ENCODE results near the gene NRXN2.

NRXN2 gene

DNA sequence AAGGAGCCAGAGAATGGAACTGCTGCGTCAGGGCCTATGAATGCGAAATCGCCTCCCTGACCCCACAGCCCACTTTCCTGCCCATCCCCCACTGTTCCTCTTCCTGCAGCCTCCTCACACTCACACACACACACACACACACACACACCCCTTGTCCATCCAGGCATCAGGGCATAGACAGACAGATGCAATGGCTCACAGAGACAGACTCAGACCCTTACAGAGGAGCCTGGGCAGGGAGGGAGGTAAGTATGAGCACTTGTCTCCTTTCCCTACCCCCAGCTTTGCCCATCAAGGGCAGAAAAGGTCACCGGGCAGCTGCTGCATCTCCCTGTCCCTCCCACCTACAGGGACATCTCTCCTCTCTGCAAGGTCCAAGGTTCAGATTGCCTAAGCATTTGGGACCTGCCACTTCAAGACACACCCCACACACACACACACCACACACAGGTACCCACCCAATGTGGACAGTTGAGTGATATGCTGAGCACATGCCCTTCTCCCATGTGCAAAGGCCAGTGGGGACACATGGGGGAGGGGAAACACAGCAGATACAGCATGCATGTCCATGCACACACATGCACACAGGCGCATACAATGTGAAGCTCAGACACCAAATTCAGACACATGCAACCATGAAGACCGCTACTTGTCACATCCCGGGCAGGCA, 2.0 kb upstream of the NRXN2 start:
- no peak overlapping the region for H3K9ac ChIP-seq
- H3K4me1 ChIP-seq (ENCODE audit: low read depth, poor library complexity, severe bottlenecking): peaks cover 8% of the 10 kb centered on the region
- no peaks in the 10 kb centered on the region for H4K20me1 ChIP-seq (ENCODE audit: insufficient read depth)
- no peak overlapping the region for H3K27ac ChIP-seq
- TF ChIP-seq, protein P1, sequence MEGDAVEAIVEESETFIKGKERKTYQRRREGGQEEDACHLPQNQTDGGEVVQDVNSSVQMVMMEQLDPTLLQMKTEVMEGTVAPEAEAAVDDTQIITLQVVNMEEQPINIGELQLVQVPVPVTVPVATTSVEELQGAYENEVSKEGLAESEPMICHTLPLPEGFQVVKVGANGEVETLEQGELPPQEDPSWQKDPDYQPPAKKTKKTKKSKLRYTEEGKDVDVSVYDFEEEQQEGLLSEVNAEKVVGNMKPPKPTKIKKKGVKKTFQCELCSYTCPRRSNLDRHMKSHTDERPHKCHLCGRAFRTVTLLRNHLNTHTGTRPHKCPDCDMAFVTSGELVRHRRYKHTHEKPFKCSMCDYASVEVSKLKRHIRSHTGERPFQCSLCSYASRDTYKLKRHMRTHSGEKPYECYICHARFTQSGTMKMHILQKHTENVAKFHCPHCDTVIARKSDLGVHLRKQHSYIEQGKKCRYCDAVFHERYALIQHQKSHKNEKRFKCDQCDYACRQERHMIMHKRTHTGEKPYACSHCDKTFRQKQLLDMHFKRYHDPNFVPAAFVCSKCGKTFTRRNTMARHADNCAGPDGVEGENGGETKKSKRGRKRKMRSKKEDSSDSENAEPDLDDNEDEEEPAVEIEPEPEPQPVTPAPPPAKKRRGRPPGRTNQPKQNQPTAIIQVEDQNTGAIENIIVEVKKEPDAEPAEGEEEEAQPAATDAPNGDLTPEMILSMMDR (conservative IDR thresholded peaks at IDR 0.05; ENCODE audit: low read depth, low read length): no peak
- H2AFZ ChIP-seq (ENCODE audit: low read depth): no peak overlapping the region
- H3K4me2 ChIP-seq: no peak overlapping the region
- H3K79me2 ChIP-seq (ENCODE audit: insufficient read depth, low read depth): no peaks in the 10 kb centered on the region
- peaks cover 74% of the 10 kb centered on the region for H3K27me3 ChIP-seq (ENCODE audit: insufficient read depth, low read depth)
- no peak overlapping the region for H3K4me3 ChIP-seq (IDR thresholded peaks at IDR 0.05; ENCODE audit: insufficient read depth, low read depth, low read length)
- H3K36me3 ChIP-seq (ENCODE audit: insufficient read depth): no peaks in the 10 kb centered on the region

DNA sequence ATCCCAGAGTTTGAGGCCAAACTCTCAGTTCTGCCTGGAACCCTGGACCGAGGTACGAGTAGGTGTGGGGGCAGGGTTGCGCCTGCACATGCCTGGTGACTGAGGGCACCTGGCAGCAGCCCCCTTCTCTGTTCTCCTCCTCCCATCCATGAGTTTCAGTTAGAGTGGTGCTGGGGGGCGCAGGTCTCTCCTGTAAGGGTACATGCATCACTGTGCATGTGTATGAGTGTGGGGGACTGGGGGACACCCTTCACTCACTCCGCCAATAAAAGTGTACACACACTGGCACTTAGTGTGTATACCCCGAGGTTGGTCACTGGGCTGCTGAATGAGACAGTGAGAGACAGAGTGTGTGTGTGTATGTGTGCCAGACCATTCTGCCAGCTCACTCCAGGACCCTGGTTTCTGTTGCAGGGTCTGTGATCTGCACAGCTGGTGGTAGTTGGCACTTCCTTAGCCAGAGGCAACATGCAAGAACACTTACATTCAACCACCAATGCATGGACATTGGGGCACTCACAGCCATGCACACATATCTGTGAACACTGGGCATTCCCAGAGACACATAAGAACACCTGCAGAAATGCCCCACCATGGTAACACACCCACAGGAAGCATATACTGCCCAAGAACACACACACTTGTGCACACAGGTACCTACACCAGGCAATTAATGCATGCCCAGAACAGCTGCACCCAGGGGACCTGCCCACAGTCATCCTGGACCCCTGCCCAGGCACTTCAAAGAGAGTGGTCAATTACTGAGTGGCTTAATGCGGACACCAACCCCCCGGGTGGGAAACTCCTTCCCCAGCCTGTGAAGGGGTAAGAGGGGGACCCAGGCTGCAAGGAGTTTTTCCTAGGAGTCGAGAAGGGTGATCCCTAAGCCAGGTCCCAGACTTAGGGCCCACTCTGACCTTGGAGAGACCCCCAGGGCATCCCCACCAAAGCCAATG, 1.2 kb upstream of the NRXN2 start:
- Histone ChIP-seq H3K9ac (no peak overlapping the region), H3K36me3 (ENCODE audit: insufficient read depth) (no peaks in the 10 kb centered on the region), H3K4me3 (IDR thresholded peaks at IDR 0.05; ENCODE audit: insufficient read depth, low read depth, low read length) (no peak overlapping the region), H3K4me1 (ENCODE audit: low read depth, poor library complexity, severe bottlenecking) (peaks cover 8% of the 10 kb centered on the region), H3K79me2 (ENCODE audit: insufficient read depth, low read depth) (no peaks in the 10 kb centered on the region), H4K20me1 (ENCODE audit: insufficient read depth) (no peaks in the 10 kb centered on the region), H3K4me2 (peak overlapping the region; percentile 100), H2AFZ (ENCODE audit: low read depth) (peak overlapping the region; percentile 100; the same call in 1 of the 2 replicates), H3K27me3 (ENCODE audit: insufficient read depth, low read depth) (peaks cover 72% of the 10 kb centered on the region), H3K27ac (no peak overlapping the region)
- TF ChIP-seq, protein P1 (conservative IDR thresholded peaks at IDR 0.05; ENCODE audit: low read depth, low read length): no peak

DNA sequence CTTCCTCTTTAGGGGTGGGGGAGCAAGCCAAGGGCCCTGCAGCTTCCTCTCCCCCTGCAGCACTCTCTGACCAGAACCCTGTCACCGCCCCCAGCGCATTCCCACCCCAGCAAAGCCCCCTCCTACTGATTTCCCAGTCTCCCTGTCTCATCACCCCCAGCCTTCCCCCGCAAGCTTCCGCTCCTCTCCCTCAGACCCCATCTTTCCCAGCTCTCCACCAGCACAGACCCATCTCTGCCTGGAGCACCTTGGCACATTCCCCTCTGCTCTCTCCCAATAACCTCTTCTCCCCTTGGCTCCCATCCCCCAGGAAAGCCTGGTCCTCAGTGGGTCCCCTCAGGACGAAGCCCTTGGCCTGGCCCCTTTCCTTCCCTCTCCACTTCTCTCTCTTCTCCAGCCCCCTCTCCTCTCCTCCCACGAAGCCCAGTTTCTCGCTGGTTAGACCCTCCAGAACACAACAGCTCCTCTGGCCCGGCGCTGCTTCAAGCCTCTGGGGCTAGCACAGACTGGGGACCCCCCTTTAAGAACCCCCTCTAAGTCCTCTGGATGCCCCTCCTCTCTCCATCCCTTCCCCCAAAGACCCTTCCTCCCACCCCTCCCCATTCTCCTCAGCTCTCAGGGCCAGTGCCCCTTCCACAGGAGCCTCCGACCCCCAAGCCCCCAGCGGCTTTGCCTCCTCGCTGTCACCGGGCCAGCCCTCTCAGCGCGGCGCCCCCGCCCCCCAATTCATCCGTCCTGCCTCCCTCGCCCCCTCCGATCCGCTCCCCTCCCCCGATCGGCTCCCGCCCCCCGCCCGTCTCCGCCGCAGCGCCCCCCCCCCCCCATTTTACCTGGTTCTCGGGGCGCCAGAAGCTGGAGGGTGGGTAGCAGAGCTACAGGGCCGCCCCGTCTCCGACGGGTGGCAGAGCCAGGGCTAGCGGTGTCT, 594 bp downstream of the NRXN2 start:
- no peak overlapping the region for H3K27ac ChIP-seq
- H2AFZ ChIP-seq (ENCODE audit: low read depth): no peak overlapping the region
- H3K36me3 ChIP-seq (ENCODE audit: insufficient read depth): no peaks in the 10 kb centered on the region
- no peaks in the 10 kb centered on the region for H3K79me2 ChIP-seq (ENCODE audit: insufficient read depth, low read depth)
- H3K4me1 ChIP-seq (ENCODE audit: low read depth, poor library complexity, severe bottlenecking): peaks cover 8% of the 10 kb centered on the region
- H4K20me1 ChIP-seq (ENCODE audit: insufficient read depth): no peaks in the 10 kb centered on the region
- TF ChIP-seq, protein P1 (conservative IDR thresholded peaks at IDR 0.05; ENCODE audit: low read depth, low read length): no peak
- H3K4me2 ChIP-seq: no peak overlapping the region
- H3K9ac ChIP-seq: no peak overlapping the region
- peaks cover 74% of the 10 kb centered on the region for H3K27me3 ChIP-seq (ENCODE audit: insufficient read depth, low read depth)
- no peak overlapping the region for H3K4me3 ChIP-seq (IDR thresholded peaks at IDR 0.05; ENCODE audit: insufficient read depth, low read depth, low read length)

DNA sequence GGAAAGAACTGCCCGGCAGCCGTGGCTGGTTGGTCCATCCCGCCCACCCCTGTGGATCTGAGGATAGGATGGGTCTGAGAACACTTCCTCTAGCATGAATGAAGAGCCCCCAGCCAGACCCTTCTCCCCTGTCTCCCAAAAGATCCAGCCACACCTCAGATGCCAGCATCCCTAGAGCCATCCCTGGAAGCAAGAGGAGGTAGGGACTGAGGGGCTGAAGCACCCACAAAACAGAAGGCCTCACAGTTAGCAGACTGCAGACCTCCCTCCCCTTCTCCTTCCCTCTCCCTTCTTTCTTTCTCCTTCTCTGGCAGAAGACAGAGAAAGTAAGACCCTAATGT, 1.7 kb downstream of the NRXN2 start:
- Histone ChIP-seq H4K20me1 (ENCODE audit: insufficient read depth) (no peaks in the 10 kb centered on the region), H3K27ac (no peak overlapping the region), H3K4me3 (IDR thresholded peaks at IDR 0.05; ENCODE audit: insufficient read depth, low read depth, low read length) (no peak overlapping the region), H3K27me3 (ENCODE audit: insufficient read depth, low read depth) (peaks cover 75% of the 10 kb centered on the region), H3K9ac (no peak overlapping the region), H3K79me2 (ENCODE audit: insufficient read depth, low read depth) (no peaks in the 10 kb centered on the region), H3K4me1 (ENCODE audit: low read depth, poor library complexity, severe bottlenecking) (peaks cover 8% of the 10 kb centered on the region), H3K36me3 (ENCODE audit: insufficient read depth) (no peaks in the 10 kb centered on the region), H3K4me2 (no peak overlapping the region), H2AFZ (ENCODE audit: low read depth) (no peak overlapping the region)
- TF ChIP-seq, protein P1 (conservative IDR thresholded peaks at IDR 0.05; ENCODE audit: low read depth, low read length): no peak

All from KMS-11 (cell line).